IPS-NIHi11 (cell line): Measurements from ENCODE around the gene MUC5B.
A peak's percentile ranks its signal among the peaks of the same experiment; 100 is the strongest.
"Not testable (repeated sequence)": the region's sequence is repeated elsewhere in the genome, so short reads cannot be mapped to it uniquely, and the experiment has no call there.

Experiments
- DNase-seq: peaks from one replicate; pipeline ENCODE4 v3.0.0; 2012; ENCODE audit warnings: mixed read lengths, low spot score

MUC5B gene

GRCh38 chr11:1202154-1202775, 20.6 kb upstream of the MUC5B start:
- DNase-seq: peak; percentile 26

DNA sequence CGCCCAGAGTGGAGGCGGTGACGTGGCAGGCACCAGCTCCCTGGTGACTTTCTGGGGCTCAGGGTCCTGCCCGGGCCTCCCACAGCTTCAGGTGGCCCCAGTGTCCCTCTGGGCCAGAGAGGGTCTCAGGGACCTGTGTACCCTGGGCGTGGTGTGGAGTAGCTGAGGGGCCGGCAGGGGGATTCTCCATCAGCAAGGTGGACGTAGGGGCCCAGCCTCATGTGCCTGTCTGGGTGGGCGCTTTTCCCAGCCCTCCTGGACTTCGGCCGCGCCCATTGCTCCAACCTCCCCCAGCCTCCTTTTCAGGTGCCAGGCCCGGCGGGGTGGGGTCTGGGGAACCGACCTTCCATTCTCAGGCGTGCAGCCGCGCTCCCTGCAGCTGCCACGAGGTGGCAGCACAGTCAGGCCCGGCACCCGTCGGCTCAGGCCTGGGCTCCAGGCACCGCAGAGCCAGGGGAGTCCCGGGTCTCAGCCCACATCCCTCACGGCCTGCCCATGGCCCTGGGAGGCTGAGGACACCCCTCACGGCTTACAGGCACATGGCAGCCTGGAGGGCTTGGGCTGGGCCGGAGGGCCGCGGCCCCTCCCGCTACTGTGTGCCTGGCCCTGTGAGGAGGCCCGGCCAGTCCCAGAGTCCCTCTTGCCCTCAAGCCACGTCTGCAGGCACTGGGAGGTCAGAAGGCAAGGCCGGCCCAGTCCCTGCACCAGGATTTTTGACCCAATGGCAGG, 19.9 kb upstream of the MUC5B start:
- peak; percentile 99 for DNase-seq

DNA sequence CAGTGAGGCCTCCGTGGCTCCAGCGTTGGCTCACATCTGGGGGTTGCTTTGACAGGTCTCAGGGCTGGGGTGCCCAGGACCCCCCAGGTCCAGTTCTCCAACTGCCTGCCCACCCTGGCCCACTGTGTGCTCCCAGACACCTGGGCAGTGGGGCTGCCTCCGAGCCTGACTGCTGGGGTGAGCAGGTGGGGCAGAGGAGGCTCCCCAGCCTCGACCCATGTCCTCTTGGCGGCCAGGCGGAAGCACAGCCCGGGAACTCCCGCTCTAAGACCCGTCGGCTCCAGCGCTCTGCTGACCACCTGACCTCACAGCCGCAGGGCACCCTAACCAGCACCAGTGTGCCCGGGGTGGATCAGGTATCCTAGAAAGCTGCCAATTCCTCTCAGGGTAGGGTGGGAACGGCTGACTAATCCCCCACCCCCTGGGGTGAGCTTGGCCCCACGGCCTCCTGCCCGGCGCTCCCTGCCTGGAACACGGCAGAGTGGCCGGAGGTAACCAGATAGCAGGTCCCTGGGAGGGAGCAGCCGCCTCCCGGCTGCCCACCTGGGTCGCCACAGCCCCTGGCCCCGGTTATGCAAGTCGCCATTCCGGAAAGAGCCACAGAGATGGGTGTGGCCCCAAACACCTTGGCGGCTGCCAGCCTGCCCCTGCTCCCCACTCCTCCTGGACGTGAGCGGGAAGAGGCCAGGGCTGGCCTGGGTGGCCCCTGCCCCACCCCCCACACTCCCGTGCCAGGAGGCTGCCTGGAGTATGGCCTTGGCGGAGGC, 19.2 kb upstream of the MUC5B start:
- peak; percentile 51 for DNase-seq

DNA sequence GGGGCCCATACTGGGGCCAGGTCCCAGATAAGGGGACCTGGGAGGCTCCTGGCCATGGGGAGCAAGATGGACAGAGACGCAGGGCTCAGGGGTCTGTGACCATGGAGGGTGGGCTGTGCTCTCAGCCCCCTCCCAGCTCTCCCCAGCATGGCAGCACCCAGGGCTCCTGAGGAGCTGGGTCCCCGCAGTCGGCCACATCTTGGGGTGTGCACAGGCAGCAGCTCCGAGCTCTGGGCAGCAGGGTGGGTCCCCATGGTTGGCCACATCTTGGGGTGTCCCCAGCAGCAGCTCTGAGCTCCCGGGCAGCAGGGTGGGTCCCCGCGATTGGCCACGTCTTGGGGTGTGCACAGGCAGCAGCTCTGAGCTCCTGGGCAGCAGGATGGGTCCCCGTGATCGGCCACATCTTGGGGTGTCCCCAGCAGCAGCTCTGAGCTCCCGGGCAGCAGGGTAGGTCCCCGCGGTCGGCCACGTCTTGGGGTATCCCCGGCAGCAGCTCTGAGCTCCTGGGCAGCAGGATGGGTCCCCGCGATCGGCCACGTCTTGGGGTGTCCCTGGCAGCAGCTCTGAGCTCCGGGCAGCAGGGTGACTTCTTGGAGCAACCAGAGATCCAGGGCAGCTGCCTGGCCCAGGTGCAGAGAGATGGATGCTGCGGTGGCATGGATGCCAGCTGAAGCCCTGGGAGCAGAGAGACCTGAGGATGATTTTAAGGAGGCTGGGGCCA, 18.3 kb upstream of the MUC5B start:
- peak; percentile 3 for DNase-seq

GRCh38 chr11:1205121-1205986, 17.5 kb upstream of the MUC5B start:
- DNase-seq: peak; percentile 5

GRCh38 chr11:1205987-1206331, 16.9 kb upstream of the MUC5B start:
- no peak for DNase-seq

GRCh38 chr11:1206391-1207271, 16.2 kb upstream of the MUC5B start:
- peak; percentile 3 for DNase-seq

DNA sequence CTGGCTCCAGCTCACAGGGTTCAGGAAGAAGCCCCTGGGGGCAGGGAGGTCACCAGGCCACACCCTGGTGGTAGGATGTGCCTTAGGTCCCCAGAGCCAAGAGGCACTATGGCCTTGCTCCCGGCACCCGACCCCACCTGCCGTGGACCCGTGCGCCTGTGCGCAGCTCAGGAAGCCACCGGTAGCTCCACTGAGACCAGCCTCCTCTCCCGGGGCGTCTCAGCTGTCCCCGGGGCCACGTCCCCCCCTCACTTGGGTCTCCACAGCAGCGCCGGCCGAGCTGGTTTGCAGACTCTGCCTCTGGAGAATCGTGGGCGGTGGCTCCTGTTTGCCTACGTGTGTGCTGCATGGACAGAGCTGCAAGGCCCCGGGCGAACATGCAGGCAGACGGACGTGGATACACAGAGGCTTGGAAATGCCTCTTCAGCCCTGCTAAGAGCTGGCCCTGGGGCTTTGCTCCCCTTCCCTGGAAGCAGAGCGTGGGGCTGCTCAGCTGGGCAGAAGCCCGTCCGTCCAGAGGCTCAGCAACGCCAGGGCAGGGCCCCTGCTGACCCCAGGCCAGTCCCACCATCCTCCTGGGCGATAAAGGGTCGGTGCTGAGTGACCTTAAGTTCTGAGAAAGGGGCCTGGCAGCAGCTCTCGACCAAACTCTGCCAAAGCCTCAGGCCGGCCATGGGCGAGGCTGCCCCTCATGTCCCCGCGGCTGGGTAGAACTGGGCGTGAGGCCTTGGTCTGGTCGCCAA, 15.3 kb upstream of the MUC5B start:
- DNase-seq: peak; percentile 2

- DNase-seq: no peak
Observed at GRCh38 chr11:1208144-1208393, 14.8 kb upstream of the MUC5B start.

- DNase-seq: peak; percentile 6
Observed at GRCh38 chr11:1208394-1209261, 14.2 kb upstream of the MUC5B start.

DNA sequence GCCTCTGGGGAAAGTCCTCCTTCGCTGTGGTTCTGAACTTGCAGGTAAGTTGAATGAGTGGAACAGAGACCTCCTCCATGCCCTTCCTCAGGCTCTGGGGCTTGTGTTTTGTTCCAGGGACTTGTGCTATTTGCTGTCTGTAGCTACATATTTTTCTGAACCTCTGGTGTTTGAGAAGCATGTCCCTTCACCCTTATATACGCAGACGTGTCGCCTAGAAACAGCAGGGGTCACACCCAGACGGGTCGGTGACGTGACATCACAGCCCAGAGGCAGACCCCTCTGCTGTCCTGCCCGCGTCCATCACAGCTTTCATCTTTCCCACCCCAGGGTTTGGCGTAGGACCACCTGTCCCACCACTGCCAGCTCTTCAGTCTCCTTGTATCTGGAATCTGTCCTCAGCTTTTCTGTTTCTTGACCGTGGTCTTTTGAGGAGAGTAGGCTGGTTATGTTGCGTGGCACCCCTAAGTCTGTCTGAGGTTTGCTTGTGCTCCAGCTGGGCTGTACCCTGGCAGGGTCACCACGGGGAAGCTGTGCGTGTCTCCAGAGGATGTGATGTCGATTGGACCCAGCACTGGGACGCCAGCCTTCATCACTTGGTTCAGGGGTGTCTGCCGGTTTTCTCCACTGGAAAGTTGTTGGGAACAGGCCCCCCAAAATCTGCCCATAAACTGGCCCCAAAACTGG, 13.4 kb upstream of the MUC5B start:
- DNase-seq: no peak

DNA sequence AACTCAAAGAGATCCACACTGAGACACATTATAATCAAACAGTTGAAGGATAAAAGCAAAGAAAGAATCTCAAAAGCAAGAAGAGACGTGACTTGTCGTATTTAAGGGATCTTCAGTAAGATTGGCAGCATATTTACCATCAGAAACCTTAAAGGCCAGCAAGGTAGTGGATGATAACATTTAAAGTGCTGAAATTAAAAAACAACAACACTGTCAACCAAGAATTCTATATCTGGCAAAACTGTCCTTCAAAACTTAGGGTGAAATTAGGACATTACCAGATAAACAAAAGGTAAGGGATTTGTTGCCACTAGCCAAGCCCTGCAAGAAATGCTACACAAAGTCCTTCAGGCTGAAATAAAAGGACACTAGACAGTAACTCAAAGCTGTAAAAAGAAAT, 11.0 kb upstream of the MUC5B start:
- no peak for DNase-seq

- DNase-seq: not testable (repeated sequence)
Observed at GRCh38 chr11:1215826-1216225, 7.0 kb upstream of the MUC5B start.

GRCh38 chr11:1217151-1217550, 5.7 kb upstream of the MUC5B start:
- DNase-seq: peak; percentile 2

DNA sequence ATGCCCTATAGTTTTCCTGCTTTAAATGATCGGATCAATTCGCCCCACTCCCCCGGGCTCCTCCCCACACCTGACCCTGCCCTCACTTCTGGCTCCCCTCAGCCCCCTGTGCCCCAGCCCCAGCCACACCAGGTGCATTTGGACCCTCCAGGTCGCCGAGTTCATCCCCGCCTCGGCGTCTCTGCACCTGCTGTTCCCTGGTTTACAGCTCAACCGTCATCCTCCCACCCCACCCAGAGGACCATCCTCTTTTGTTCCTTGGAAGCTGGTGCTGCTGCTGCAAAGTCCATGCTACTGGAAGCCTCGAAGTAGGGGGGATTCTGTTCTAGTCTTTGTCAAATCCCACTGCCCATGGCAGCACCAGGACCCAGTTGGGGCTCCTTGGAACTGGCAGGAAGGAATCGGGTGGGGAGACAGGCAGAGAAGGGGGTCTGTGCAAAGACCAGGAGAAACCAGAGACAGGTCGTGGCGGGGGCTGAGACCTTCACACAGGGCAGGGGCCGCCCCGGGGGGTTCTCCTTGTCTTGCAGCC, 4.5 kb upstream of the MUC5B start:
- peak; percentile 2 for DNase-seq

GRCh38 chr11:1218788-1219445, 3.9 kb upstream of the MUC5B start:
- peak; percentile 6 for DNase-seq

- peak; percentile 10 for DNase-seq
Observed at GRCh38 chr11:1219446-1219833, 3.4 kb upstream of the MUC5B start.
